Right atrium auricular region (tissue), 2 donors: ENCODE measurements around the gene MC3R. TPM values are rescaled to one million over a fixed set of nuclear protein-coding genes. Genes with fewer than 3 reads are reported as not detected.

Experiments used
- DNase-seq: peaks from one replicate; pipeline ENCODE4 v3.0.0-alpha.2; 2019; ENCODE audit warnings: low spot score
- H3K27ac ChIP-seq, 2 donors: fragments of 200-600 bp; sonication (generic); 1 replicate in 1 of 2; 2 replicates in 1 of 2; pipeline ENCODE4 v1.5.1; 2016 to 2019
- H3K27me3 ChIP-seq, 2 donors: fragments of 200-600 bp; sonication (generic); one replicate each; pipeline versions ENCODE4 v1.5.1 to v1.6.0; 2017 to 2019
- H3K36me3 ChIP-seq: fragments of 200-600 bp; sonication (generic); one replicate; pipeline ENCODE4 v1.5.1; 2016
- H3K4me1 ChIP-seq, 2 donors: fragments of 200-600 bp; sonication (generic); one replicate each; pipeline versions ENCODE4 v1.5.1 to v1.6.0; 2017 to 2019
- H3K4me3 ChIP-seq, 2 donors: fragments of 200-600 bp; sonication (generic); 1 replicate in 1 of 2; 2 replicates in 1 of 2; pipeline ENCODE4 v1.5.1; 2017 to 2019; ENCODE audit warnings: mild to moderate bottlenecking in 1 of 2, moderate library complexity in 1 of 2
- H3K9me3 ChIP-seq, 2 donors: fragments of 200-600 bp; sonication (generic); one replicate each; pipeline ENCODE4 v1.5.1; 2019
- CTCF ChIP-seq, 2 donors: fragments of 200-600 bp; sonication (generic); IDR thresholded peaks; one replicate each; pipeline ENCODE4 v1.5.1; 2019; ENCODE audit warnings: antibody characterized with exemption in 2 of 2
- total RNA-seq, 2 donors: library from RNA; depleted of rRNA; stranded (reverse); fragments of >200 nt; gene quantifications; one replicate each; pipeline ENCODE4 v1.1.0, GENCODE V29; 2016

MC3R gene
- total RNA-seq, 2 donors from 2014 or later: not detected

- DNase-seq: no peak
- no peak overlapping the region for H3K27ac ChIP-seq
- TF ChIP-seq CTCF (IDR thresholded peaks at IDR 0.05): no peak
- H3K4me1 ChIP-seq: no peaks in the 10 kb centered on the region
- H3K4me3 ChIP-seq: no peak overlapping the region
- H3K9me3 ChIP-seq: peaks cover 0 to 8% of the 10 kb centered on the region in 2 donors
- H3K27me3 ChIP-seq: no peaks in the 10 kb centered on the region
- no peaks in the 10 kb centered on the region for H3K36me3 ChIP-seq
These were observed 18.7 kb upstream of the MC3R start for GRCh38 chr20:56229812-56230211.

GRCh38 chr20:56234110-56234509, 14.4 kb upstream of the MC3R start:
- H3K9me3 ChIP-seq: peaks cover 0 to 8% of the 10 kb centered on the region in 2 donors
- no peaks in the 10 kb centered on the region for H3K36me3 ChIP-seq
- no peak for TF ChIP-seq CTCF (IDR thresholded peaks at IDR 0.05)
- no peak overlapping the region for H3K4me3 ChIP-seq
- no peak overlapping the region for H3K27ac ChIP-seq
- H3K27me3 ChIP-seq: no peaks in the 10 kb centered on the region
- DNase-seq: no peak
- H3K4me1 ChIP-seq: no peaks in the 10 kb centered on the region

GRCh38 chr20:56237335-56237734, 11.2 kb upstream of the MC3R start:
- DNase-seq: no peak
- Histone ChIP-seq H3K4me3 (no peak overlapping the region), H3K27me3 (no peaks in the 10 kb centered on the region), H3K9me3 (peaks cover 0 to 8% of the 10 kb centered on the region in 2 donors), H3K27ac (no peak overlapping the region), H3K36me3 (no peaks in the 10 kb centered on the region), H3K4me1 (no peaks in the 10 kb centered on the region)
- TF ChIP-seq CTCF (IDR thresholded peaks at IDR 0.05): no peak

- Histone ChIP-seq H3K36me3 (no peaks in the 10 kb centered on the region), H3K27ac (no peak overlapping the region), H3K4me3 (no peak overlapping the region), H3K27me3 (no peaks in the 10 kb centered on the region), H3K4me1 (no peaks in the 10 kb centered on the region), H3K9me3 (no peaks in the 10 kb centered on the region)
- TF ChIP-seq CTCF (IDR thresholded peaks at IDR 0.05): no peak
- no peak for DNase-seq
These were observed 4.3 kb upstream of the MC3R start for GRCh38 chr20:56244259-56244658.

- DNase-seq: no peak
- no peaks in the 10 kb centered on the region for H3K27me3 ChIP-seq
These were observed 2.8 kb upstream of the MC3R start for GRCh38 chr20:56245761-56246160.

More at GRCh38 chr20:56245761-56246160, 2.8 kb upstream of the MC3R start:
- H3K9me3 ChIP-seq: no peaks in the 10 kb centered on the region
- no peak for TF ChIP-seq CTCF (IDR thresholded peaks at IDR 0.05)
- H3K4me3 ChIP-seq: no peak overlapping the region
- no peaks in the 10 kb centered on the region for H3K4me1 ChIP-seq
- no peaks in the 10 kb centered on the region for H3K36me3 ChIP-seq
- no peak overlapping the region for H3K27ac ChIP-seq
